GM19328 (cell line): Measurements from ENCODE around the gene ANKS1B.

ENCODE experiments used
- ATAC-seq: cut with Tn5 transposase; IDR thresholded peaks from one replicate; pipeline ENCODE4 v1.9.1; 2021; ENCODE audit warnings: mild to moderate bottlenecking, moderate library complexity; ENCODE audit not compliant: unreplicated experiment

Gene ANKS1B

GRCh38 chr12:99224237-99224636 lies 760.5 kb downstream of the ANKS1B start:
- ATAC-seq = no peak

GRCh38 chr12:99223579-99223978 lies 761.2 kb downstream of the ANKS1B start:
- ATAC-seq = no peak

GRCh38 chr12:99213047-99213446 lies 771.7 kb downstream of the ANKS1B start:
- no peak for ATAC-seq

GRCh38 chr12:99212275-99212674 lies 772.5 kb downstream of the ANKS1B start:
- no peak for ATAC-seq

- ATAC-seq = no peak
Observed at GRCh38 chr12:99205111-99205510, 779.6 kb downstream of the ANKS1B start.

- no peak for ATAC-seq
Observed at GRCh38 chr12:99201906-99202645, 782.7 kb downstream of the ANKS1B start.

- no peak for ATAC-seq
Observed at GRCh38 chr12:99200711-99201384, 783.9 kb downstream of the ANKS1B start.

- ATAC-seq = no peak
Observed at GRCh38 chr12:99195474-99195873, 789.3 kb downstream of the ANKS1B start.

- no peak for ATAC-seq
Observed at GRCh38 chr12:99192489-99192888, 792.2 kb downstream of the ANKS1B start.

GRCh38 chr12:99176871-99177270 lies 807.9 kb downstream of the ANKS1B start:
- no peak for ATAC-seq

GRCh38 chr12:99170461-99170860 lies 814.3 kb downstream of the ANKS1B start:
- ATAC-seq = no peak

GRCh38 chr12:99170037-99170436 lies 814.7 kb downstream of the ANKS1B start:
- ATAC-seq = no peak

- no peak for ATAC-seq
Observed at GRCh38 chr12:99157946-99158345, 826.8 kb downstream of the ANKS1B start.

GRCh38 chr12:99154983-99155336 lies 829.8 kb downstream of the ANKS1B start:
- no peak for ATAC-seq

GRCh38 chr12:99154216-99154982 lies 830.3 kb downstream of the ANKS1B start:
- no peak for ATAC-seq

- no peak for ATAC-seq
Observed at GRCh38 chr12:99153293-99153692, 831.4 kb downstream of the ANKS1B start.

GRCh38 chr12:99152337-99152736 lies 832.4 kb downstream of the ANKS1B start:
- no peak for ATAC-seq

GRCh38 chr12:99151744-99152143 lies 833.0 kb downstream of the ANKS1B start:
- no peak for ATAC-seq

GRCh38 chr12:99147130-99147529 lies 837.6 kb downstream of the ANKS1B start:
- ATAC-seq = no peak

GRCh38 chr12:99146730-99147129 lies 838.0 kb downstream of the ANKS1B start:
- no peak for ATAC-seq

GRCh38 chr12:99146185-99146584 lies 838.6 kb downstream of the ANKS1B start:
- ATAC-seq = no peak

GRCh38 chr12:99142651-99143050 lies 842.1 kb downstream of the ANKS1B start:
- no peak for ATAC-seq
